ENCODE data around the gene TMEM165. TPM values are rescaled to one million over a fixed set of nuclear protein-coding genes. Genes with fewer than 3 reads are reported as not detected.

The TMEM165 gene
- total RNA-seq, 1 experiment from 2014 or later, result 148 TPM

DNA sequence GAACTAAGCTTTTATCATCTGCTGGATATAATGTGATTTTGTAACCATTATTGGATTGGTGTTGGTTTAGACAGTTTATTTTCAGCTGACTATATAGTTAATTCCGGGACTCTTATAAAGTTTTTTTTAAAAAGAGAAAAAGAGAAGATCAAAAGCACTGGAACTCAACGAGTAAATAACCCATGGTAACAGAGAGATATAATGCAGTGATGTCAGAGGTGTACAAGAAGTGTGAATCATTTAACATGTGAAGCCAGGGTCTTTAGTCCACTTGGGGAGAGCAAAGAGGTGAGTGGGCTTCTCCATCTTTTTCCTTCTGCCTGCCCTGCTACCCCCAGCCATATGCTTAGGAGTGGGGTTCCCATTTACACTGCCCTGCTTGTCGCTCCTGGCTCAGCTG, 3.2 kb downstream of the TMEM165 start:
- H3K9ac ChIP-seq (ENCODE audit: low read length), result peak overlapping the region; percentile 88; the same call in 1 of the 2 replicates
- no peaks in the 10 kb centered on the region for H3K9me2 ChIP-seq (replicated peaks; ENCODE audit: low read length)
- H3K4me3 ChIP-seq (ENCODE audit: low read length), result peak overlapping the region; percentile 72
- H3K9me3 ChIP-seq (ENCODE audit: low read length), result no peaks in the 10 kb centered on the region
- peaks cover 30% of the 10 kb centered on the region for H3K4me1 ChIP-seq (ENCODE audit: insufficient read depth, low read length)
- peaks cover 28% of the 10 kb centered on the region for H3K36me3 ChIP-seq (ENCODE audit: low read depth, low read length)
- no peaks in the 10 kb centered on the region for H3K27me3 ChIP-seq (ENCODE audit: low read length)
- TF ChIP-seq EZH2 (IDR thresholded peaks at IDR 0.05; ENCODE audit: low read length, unreplicated experiment) (no peak), EZH2phosphoT487 (IDR thresholded peaks at IDR 0.05; ENCODE audit: borderline replicate concordance, low read length) (no peak)
- TF ChIP-seq, protein P1, sequence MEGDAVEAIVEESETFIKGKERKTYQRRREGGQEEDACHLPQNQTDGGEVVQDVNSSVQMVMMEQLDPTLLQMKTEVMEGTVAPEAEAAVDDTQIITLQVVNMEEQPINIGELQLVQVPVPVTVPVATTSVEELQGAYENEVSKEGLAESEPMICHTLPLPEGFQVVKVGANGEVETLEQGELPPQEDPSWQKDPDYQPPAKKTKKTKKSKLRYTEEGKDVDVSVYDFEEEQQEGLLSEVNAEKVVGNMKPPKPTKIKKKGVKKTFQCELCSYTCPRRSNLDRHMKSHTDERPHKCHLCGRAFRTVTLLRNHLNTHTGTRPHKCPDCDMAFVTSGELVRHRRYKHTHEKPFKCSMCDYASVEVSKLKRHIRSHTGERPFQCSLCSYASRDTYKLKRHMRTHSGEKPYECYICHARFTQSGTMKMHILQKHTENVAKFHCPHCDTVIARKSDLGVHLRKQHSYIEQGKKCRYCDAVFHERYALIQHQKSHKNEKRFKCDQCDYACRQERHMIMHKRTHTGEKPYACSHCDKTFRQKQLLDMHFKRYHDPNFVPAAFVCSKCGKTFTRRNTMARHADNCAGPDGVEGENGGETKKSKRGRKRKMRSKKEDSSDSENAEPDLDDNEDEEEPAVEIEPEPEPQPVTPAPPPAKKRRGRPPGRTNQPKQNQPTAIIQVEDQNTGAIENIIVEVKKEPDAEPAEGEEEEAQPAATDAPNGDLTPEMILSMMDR (conservative IDR thresholded peaks at IDR 0.05; ENCODE audit: low read depth, low read length), result no peak
- H3K79me2 ChIP-seq (ENCODE audit: low read length), result peaks cover 70% of the 10 kb centered on the region
- intact Hi-C loops (cut with micrococcal nuclease), result no loop called here
- ChIA-PET POLR2A (ENCODE audit: unreplicated experiment) (interaction anchor here (0.7 kb wide), 1 partner anchor 101 kb away, joined by 4 read pairs; no protein-coding TSS in a partner anchor), CTCF (interaction anchor here (0.6 to 0.9 kb wide), 3 partner anchors 39 to 151 kb away, joined by 3 to 5 read pairs (median 3); no protein-coding TSS in a partner anchor)
- DNase-seq, result no peak
- H3K27ac ChIP-seq (ENCODE audit: low read length), result peak overlapping the region; percentile 4; the same call in 1 of the 2 replicates
- H2AFZ ChIP-seq (ENCODE audit: low read length), result no peak overlapping the region
- H3K4me2 ChIP-seq (ENCODE audit: low read length), result peak overlapping the region; percentile 92
- no TSS peak for BruUV-seq (replicated peaks)
- peaks cover 52% of the 10 kb centered on the region for H4K20me1 ChIP-seq (ENCODE audit: low read length)
- H3F3A ChIP-seq (ENCODE audit: low read length, unreplicated experiment), result peaks cover 3% of the 10 kb centered on the region
- ATAC-seq, result no peak

DNA sequence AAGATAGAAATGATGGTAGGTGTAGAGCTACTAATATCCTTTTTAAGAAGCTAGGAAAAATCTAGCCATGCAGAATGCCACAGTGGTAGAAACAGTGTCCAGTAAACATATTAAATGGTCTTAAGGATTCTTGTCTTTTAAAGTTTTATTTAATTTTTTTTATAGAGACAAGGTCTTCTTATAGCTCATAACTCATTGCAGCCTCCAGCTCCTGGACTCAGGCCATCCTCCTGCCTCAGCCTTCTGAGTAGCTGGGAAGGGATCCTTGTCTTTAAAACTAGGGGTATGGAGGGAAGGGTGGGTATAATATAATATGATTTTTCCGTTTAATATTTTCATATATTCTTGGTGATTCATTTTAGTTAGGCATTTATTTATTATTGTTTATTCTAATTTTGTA, 3.8 kb downstream of the TMEM165 start:
- Histone ChIP-seq H3K9me3 (ENCODE audit: low read length) (no peaks in the 10 kb centered on the region), H3K4me1 (ENCODE audit: insufficient read depth, low read length) (peaks cover 24% of the 10 kb centered on the region), H3K79me2 (ENCODE audit: low read length) (peaks cover 76% of the 10 kb centered on the region), H3K4me3 (ENCODE audit: low read length) (peak overlapping the region; percentile 72), H3F3A (ENCODE audit: low read length, unreplicated experiment) (peaks cover 3% of the 10 kb centered on the region), H3K27me3 (ENCODE audit: low read length) (no peaks in the 10 kb centered on the region), H3K9me2 (replicated peaks; ENCODE audit: low read length) (no peaks in the 10 kb centered on the region), H3K4me2 (ENCODE audit: low read length) (peak overlapping the region; percentile 92), H2AFZ (ENCODE audit: low read length) (no peak overlapping the region), H3K36me3 (ENCODE audit: low read depth, low read length) (peaks cover 29% of the 10 kb centered on the region), H3K9ac (ENCODE audit: low read length) (no peak overlapping the region), H3K27ac (ENCODE audit: low read length) (no peak overlapping the region), H4K20me1 (ENCODE audit: low read length) (peaks cover 52% of the 10 kb centered on the region)
- DNase-seq (no peak), ATAC-seq (no peak)
- no TSS peak for BruUV-seq (replicated peaks)
- ChIA-PET CTCF (interaction anchor here (0.6 kb wide), 1 partner anchor 40 kb away, joined by 3 read pairs; no protein-coding TSS in a partner anchor), POLR2A (ENCODE audit: unreplicated experiment) (no interaction called here)
- TF ChIP-seq, protein P1 (conservative IDR thresholded peaks at IDR 0.05; ENCODE audit: low read depth, low read length), result no peak
- TF ChIP-seq EZH2phosphoT487 (IDR thresholded peaks at IDR 0.05; ENCODE audit: borderline replicate concordance, low read length), result no peak
- no peak for TF ChIP-seq EZH2 (IDR thresholded peaks at IDR 0.05; ENCODE audit: low read length, unreplicated experiment)
- intact Hi-C loops (cut with micrococcal nuclease), result no loop called here

DNA sequence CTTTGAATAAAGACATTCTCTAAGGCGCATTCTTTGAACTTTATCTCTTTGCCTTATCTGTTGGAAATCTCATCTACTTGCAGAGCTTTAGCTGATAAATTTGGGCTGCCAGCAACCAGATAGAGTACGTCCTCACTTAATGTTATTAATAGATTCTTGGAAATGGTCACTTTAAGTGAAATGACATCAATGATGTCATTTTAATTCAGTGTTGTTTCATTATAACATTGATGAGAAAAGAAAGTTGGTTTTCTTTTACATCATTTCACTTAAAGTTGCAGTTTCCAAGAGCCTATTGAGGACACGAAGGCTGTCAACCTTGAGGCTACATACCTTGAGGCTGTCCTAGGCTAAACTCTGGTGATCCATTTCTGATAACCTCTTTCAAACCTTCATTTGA, 9.3 kb downstream of the TMEM165 start:
- no peak overlapping the region for H3K27ac ChIP-seq (ENCODE audit: low read length)
- CTCF ChIA-PET, result no interaction called here
- no peak overlapping the region for H2AFZ ChIP-seq (ENCODE audit: low read length)
- H3K27me3 ChIP-seq (ENCODE audit: low read length), result no peaks in the 10 kb centered on the region
- DNase-seq (no peak), ATAC-seq (no peak)
- H3K9ac ChIP-seq (ENCODE audit: low read length), result no peak overlapping the region
- POLR2A ChIA-PET (ENCODE audit: unreplicated experiment), result no interaction called here
- no peak for TF ChIP-seq EZH2 (IDR thresholded peaks at IDR 0.05; ENCODE audit: low read length, unreplicated experiment)
- TF ChIP-seq, protein P1 (conservative IDR thresholded peaks at IDR 0.05; ENCODE audit: low read depth, low read length), result no peak
- peaks cover 60% of the 10 kb centered on the region for H4K20me1 ChIP-seq (ENCODE audit: low read length)
- intact Hi-C loops (cut with micrococcal nuclease), result no loop called here
- no peak overlapping the region for H3K4me2 ChIP-seq (ENCODE audit: low read length)
- peaks cover 90% of the 10 kb centered on the region for H3K79me2 ChIP-seq (ENCODE audit: low read length)
- no peaks in the 10 kb centered on the region for H3K9me2 ChIP-seq (replicated peaks; ENCODE audit: low read length)
- H3K4me3 ChIP-seq (ENCODE audit: low read length), result no peak overlapping the region
- no peaks in the 10 kb centered on the region for H3F3A ChIP-seq (ENCODE audit: low read length, unreplicated experiment)
- H3K36me3 ChIP-seq (ENCODE audit: low read depth, low read length), result peaks cover 61% of the 10 kb centered on the region
- H3K4me1 ChIP-seq (ENCODE audit: insufficient read depth, low read length), result no peaks in the 10 kb centered on the region
- H3K9me3 ChIP-seq (ENCODE audit: low read length), result no peaks in the 10 kb centered on the region
- BruUV-seq (replicated peaks), result no TSS peak

Data from PC-3 (cell line).